ENCODE measurements around the gene SERGEF. TPM values are rescaled to one million over a fixed set of nuclear protein-coding genes. Genes with fewer than 3 reads are reported as not detected.

SERGEF gene
- total RNA-seq, 1 experiment from 2014 or later, result 31.4 TPM

GRCh38 chr11:18016789-18017188 is 3.9 kb upstream of the SERGEF start:
- H3K27ac Mint-ChIP-seq, result no peak overlapping the region
- Histone ChIP-seq H3K27ac (ENCODE audit: insufficient read length, low read depth, low read length) (no peak overlapping the region), H3K79me1 (ENCODE audit: insufficient read depth, low read depth, low read length, poor library complexity, severe bottlenecking) (peaks cover under 1% of the 10 kb centered on the region), H2BK5ac (ENCODE audit: insufficient read length, low read length) (no peak overlapping the region), H3K4ac (ENCODE audit: low read depth, low read length) (no peak overlapping the region), H3K79me2 (ENCODE audit: insufficient read depth, low read length) (peaks cover 2% of the 10 kb centered on the region; the same call in 1 of the 2 replicates), H2AFZ (ENCODE audit: low read length) (no peak overlapping the region), H3K9ac (ENCODE audit: extremely low read depth, insufficient read length, low read length) (no peak overlapping the region), H3T11ph (ENCODE audit: low read length) (no peak overlapping the region), H2BK12ac (ENCODE audit: insufficient read length, low read depth, low read length) (no peak overlapping the region), H3K4me1 (ENCODE audit: insufficient read depth, low read length) (no peaks in the 10 kb centered on the region; the same call in 1 of the 2 replicates), H4K91ac (ENCODE audit: insufficient read length, low read depth, low read length) (no peak overlapping the region), H2AK5ac (ENCODE audit: insufficient read length, low read length) (no peak overlapping the region), H3K9me3 (ENCODE audit: control insufficient read depth, low read depth, low read length) (no peaks in the 10 kb centered on the region), H3K56ac (ENCODE audit: insufficient read length, low read depth, low read length) (no peak overlapping the region), H4K20me1 (ENCODE audit: control insufficient read depth, insufficient read depth, insufficient read length) (no peaks in the 10 kb centered on the region), H3K27me3 (ENCODE audit: insufficient read depth, low read length) (peaks cover 5% of the 10 kb centered on the region; the same call in 1 of the 2 replicates), H3K4me2 (ENCODE audit: insufficient read depth, insufficient read length, low read length) (no peak overlapping the region), H3K14ac (ENCODE audit: insufficient read depth, low read length) (no peak overlapping the region), H4K5ac (ENCODE audit: insufficient read length, low read depth, low read length) (no peak overlapping the region), H4K8ac (replicated peaks; ENCODE audit: insufficient read length, low read depth, low read length) (no peak overlapping the region), H3K23me2 (ENCODE audit: insufficient read length, low read depth, low read length, poor library complexity, severe bottlenecking) (peaks cover 13% of the 10 kb centered on the region), H2BK15ac (ENCODE audit: low read depth, low read length) (no peak overlapping the region), H3K18ac (ENCODE audit: insufficient read length, low read depth, low read length) (no peak overlapping the region), H2BK20ac (ENCODE audit: low read depth, low read length, poor library complexity, severe bottlenecking) (no peak overlapping the region), H3K23ac (ENCODE audit: insufficient read length, low read depth, low read length) (no peak overlapping the region), H2BK120ac (ENCODE audit: low read depth, low read length, poor library complexity, severe bottlenecking) (no peak overlapping the region)
- peaks cover 15 to 16% of the 10 kb centered on the region in 2 experiments for H3K4me1 Mint-ChIP-seq
- H3K9me3 Mint-ChIP-seq, result no peaks in the 10 kb centered on the region
- H3K36me3 Mint-ChIP-seq (ENCODE audit: insufficient read depth in 1 of 3, low read depth in 3 of 3), result no peaks in the 10 kb centered on the region; a peak in 1 of 7 replicates
- H3K27me3 Mint-ChIP-seq (ENCODE audit: low read depth), result peaks cover 25% of the 10 kb centered on the region
- TF ChIP-seq CTCF (conservative IDR thresholded peaks at IDR 0.05), result no peak
- H3K4me3 Mint-ChIP-seq, result no peak overlapping the region
- DNase-seq, result no peak
- WGBS (ENCODE audit: extremely low coverage, insufficient read length, low lambda C conversion rate), result no CpG with 5 or more reads among the region's 2 CpGs
